ENCODE measurements around the gene LNX1. TPM values are rescaled to one million over a fixed set of nuclear protein-coding genes. Genes with fewer than 3 reads are reported as not detected.
"Not testable (repeated sequence)": the region's sequence is repeated elsewhere in the genome, so short reads cannot be mapped to it uniquely, and the experiment has no call there.

Gene LNX1
- total RNA-seq, 1 experiment from 2014 or later = 10.1 TPM

DNA sequence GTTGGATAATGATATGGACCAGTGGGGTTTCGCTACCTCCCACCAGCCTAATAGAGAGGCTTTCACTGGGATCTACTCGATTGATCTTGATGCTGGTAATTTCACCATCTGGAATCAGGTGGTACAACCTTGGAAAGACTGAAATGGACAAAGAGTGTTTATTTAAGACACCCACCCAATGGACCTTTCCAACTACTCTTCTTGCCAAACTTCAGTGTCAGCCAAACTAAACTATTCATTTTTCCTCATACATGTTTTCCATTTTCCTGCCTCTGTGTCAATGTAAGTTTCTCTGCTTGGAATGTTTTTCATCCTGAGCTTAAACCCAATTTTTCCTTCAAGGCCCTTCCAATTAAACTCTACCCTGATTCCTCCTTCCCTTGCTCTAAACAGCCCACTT, 92.6 kb downstream of the LNX1 start:
- no peak for DNase-seq (ENCODE audit: low spot score)

DNA sequence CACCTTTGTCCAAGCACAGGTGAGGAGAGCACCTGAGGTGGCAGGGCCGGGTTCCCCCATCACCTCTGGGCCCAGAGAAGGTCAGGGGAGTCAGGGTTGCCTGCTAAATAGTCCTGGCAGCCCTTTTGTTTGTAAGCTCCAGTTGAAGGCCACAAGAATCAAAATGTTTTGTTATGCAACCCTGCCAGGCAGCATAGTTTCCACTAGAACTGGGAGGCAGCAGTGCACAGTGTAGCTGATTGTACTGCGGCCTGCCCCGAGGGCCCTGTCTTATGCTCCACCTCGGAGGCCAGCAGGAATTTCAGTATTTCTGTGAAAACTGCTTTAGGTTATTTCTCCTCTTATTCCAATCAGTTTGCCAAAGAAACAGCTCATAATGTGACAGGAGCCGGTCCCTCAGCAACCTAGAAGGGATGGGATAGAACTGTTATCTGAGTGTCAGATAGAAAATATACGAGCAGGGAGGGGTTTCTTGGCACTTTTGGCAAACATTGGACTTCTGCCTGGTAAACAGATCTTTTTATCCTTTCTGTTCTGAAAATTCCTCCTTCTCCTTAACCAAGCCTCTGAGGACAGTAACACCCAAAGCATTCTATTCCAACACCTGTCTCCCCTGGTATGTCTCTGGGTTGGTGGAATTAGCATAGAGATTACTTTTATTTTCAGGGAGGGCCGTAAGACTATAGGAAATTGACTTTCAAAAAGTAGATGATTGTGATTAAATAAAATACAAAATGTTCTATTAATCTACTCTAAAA, 93.6 kb downstream of the LNX1 start:
- DNase-seq (ENCODE audit: low spot score) = no peak

DNA sequence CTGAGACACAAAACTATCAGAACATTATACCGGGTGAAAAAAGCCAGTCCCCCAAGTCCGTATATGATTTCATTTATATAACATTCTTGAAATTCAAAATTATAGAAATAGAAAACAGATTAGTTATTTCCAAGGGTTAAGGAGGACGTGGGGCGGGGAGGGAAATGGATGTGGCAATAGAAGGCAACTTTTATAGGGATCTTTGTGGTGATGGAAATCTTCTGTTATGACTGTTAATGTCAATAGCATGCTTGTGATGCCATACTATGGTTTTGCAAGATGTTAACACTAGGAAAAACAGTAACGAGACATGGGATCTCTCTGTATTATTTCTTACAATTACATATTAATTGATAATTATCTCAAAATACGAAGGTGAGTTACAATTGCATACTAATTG, 96.4 kb downstream of the LNX1 start:
- DNase-seq (ENCODE audit: low spot score) = no peak

DNA sequence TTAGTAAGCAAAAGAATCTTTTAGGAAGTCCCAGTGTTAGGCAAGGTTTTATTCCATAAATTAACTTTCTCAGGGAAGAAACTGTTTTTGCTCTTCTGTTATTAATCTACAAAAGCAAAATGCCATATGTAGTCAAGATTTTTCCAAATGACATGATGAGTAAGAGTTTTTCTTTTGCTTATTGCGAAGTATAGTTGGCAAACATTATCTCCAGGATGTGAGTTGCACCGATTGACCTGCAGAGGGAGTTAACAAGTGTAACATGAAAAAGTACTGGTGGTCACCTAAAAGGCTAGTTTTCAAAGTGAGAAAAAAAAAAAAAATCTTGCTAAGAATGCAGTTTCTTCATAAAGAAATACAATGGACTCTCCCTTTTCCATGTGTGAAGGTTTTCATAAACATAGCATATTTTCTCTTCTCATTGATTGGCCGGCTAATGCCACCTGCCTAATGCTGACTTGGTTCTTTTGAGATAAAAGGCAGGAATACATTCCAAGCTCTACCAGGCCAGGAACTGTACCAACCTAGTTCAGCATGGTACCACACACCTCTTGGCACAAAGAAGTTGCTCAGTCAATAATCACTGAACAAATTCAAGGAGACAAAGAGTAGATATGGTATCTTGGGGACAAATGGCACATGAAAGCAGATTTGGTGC, 100.2 kb downstream of the LNX1 start:
- peak; percentile 60 for DNase-seq (ENCODE audit: low spot score)

DNA sequence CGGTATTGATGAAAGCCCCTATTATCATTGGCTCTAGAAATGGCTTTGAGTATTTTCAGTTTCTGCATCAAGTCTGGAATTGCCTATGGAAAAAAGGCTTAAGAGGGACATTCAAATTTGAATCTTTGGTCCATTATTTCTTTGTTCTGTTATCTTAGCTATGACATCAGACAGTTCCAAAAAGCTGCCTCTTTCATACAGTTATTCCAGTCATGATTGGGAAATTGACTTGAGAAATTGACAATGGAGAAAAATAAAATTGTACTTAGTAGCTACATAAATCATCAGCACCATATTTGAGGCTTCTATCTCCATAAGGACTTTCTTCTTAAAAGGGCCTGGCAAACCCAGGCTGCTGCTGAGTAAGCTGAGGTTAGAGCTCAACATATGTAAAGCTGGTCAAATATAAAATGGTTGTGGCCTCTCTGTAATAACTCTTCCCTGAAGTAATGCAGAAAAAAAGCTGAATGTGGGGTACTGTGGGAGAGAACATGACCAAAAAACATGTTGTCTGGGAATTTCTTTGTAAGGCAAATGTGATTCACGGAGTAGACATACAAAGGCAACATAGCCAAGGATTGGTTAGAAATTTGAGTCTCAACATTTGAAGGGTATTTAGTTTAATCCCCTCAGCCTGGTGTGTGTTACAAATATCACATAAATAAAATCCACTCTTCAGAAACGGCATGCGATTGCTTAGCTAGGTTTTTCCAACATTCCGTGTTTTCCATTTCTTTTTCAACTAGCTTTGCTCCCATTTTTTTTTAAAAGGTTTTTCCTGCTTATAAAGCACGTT, 100.9 kb downstream of the LNX1 start:
- no peak for DNase-seq (ENCODE audit: low spot score)

- no peak for DNase-seq (ENCODE audit: low spot score)
Measured at GRCh38 chr4:53489279-53489889, 101.9 kb downstream of the LNX1 start.

DNA sequence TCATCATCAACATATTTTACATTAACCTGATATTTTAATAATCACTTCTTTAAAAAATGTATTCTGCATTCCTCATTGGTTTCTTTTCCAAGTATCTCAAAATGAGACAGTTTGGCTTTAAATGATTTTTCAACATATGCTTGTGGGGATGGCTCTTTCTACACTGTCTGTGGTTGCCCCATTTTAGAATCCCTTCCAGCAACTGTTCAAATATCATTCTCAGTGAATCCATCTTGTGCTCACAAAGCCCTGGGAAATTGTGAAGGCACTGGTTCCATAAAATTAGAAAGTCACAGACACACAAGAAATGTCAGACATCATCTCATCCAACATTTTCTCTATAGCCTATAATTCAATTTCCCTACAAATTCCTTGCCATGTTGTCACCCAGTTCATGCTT, 103.5 kb downstream of the LNX1 start:
- DNase-seq (ENCODE audit: low spot score) = no peak

GRCh38 chr4:53485658-53486040, 105.6 kb downstream of the LNX1 start:
- DNase-seq (ENCODE audit: low spot score) = no peak

DNA sequence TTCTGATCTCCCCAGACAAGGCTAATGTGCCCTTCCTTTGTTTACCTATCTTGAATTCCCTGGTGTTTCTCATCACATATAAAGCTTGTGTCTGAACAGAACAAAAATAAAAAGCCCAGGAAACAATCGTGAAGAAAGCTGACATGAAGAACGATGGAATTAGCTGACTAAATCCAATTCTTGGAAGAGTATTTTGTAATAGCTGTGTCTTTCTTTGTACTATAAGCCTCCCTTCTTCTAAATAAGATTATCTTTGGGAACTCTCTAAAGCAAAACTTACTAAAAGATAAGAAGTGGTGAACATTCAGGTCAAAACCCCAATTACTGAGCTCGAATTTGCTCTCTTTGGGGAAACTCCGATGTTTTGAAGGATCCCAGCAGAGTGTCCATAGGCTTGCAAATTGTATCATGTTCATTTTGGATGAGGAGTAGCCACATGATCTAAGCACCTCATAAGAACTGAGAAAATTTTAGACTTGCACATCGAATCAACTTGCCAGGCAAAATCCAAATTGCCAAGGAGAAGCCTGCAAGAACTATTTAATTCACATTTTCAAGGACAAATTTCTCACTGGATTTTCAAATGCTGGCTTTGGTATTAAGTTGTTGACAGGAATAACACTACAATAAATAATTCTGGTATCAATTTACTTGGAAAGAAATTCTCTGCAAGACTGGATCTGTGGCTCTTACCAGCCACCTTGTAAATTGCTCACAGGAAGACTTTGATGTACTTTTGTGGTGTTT, 106.2 kb downstream of the LNX1 start:
- DNase-seq (ENCODE audit: low spot score) = no peak

- DNase-seq (ENCODE audit: low spot score) = no peak
Measured at GRCh38 chr4:53483250-53483649, 108.0 kb downstream of the LNX1 start.

DNA sequence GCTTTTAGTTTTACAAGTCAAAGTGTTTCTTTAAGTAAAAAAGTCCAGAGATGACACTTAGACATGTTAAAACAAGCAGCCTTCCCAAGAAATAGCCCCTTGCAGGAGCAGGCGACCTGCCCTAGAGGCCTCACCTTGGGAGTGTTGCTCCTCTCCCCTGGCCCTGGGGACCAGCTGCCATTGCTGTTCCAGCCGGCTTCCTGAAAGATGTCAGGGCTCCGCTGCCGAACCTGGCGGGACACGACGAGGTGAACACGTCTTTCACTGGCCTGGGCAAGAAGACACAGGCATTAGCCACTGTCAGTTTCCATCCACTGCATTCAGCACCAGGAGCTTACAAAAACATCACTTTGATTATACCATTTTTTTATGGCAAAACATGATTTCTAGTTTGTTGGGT, 109.7 kb downstream of the LNX1 start:
- no peak for DNase-seq (ENCODE audit: low spot score)

DNA sequence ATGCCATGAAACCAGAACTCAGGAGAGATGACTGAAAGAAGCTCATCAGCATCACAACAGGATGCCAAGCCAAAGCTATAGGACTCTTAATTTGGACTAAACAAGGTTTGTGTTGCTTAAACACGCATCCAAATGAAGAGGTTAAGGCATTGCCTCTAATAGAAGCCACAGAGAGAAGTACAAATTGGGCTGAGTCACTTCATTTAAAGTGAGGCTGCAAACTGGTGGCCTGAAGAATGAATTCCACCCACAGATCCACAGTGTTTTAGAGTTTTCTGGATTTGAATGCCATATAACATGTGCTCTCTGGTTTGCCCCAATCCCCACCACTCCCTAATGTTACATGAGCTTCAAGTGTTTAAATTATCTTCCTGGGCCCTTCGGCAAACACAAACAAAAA, 110.4 kb downstream of the LNX1 start:
- no peak for DNase-seq (ENCODE audit: low spot score)

GRCh38 chr4:53479736-53480525, 111.4 kb downstream of the LNX1 start:
- no peak for DNase-seq (ENCODE audit: low spot score)

- no peak for DNase-seq (ENCODE audit: low spot score)
Measured at GRCh38 chr4:53478671-53479456, 112.4 kb downstream of the LNX1 start.

GRCh38 chr4:53477636-53478035, 113.7 kb downstream of the LNX1 start:
- DNase-seq (ENCODE audit: low spot score) = no peak

GRCh38 chr4:53477038-53477565, 114.2 kb downstream of the LNX1 start:
- DNase-seq (ENCODE audit: low spot score) = no peak

DNA sequence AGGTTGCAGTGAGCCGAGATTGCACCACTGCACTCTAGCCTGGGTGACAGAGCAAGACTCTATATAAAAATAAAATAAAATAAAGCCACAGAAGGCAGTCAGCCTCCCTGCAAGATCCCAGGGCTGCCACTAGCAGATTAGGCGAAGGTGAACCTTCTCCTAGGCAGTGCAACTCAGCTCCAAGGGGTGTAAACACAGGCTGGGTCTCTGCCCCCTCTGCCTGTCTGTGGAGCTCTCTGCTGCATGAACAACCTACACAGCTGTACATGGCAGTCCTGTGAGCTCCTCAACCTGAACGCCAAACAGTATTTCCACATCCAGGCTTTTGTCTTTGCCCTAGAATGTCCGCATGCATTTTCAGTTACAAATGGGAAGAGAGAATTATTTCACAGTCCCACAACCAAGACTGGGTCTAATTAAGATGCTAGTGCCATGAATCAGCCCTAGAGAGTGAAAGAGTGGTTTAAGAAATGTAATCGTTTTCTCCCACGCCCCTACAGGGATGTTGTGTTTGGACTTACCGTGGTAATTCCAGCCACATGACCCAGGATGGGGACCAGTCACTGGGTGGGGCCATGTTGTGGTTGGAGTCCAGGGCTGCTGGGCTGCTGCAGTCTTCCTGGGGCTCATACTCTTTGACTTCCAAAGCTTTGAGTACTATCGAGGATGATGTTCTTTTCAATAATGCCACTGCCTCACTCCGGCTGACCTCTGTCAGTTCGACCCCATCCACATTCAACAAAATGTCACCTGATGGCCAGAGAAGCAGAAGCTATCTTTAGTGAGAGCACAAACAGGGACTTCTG, 114.9 kb downstream of the LNX1 start:
- no peak for DNase-seq (ENCODE audit: low spot score)

GRCh38 chr4:53466576-53466975, 124.7 kb downstream of the LNX1 start:
- DNase-seq (ENCODE audit: low spot score) = not testable (repeated sequence)

DNA sequence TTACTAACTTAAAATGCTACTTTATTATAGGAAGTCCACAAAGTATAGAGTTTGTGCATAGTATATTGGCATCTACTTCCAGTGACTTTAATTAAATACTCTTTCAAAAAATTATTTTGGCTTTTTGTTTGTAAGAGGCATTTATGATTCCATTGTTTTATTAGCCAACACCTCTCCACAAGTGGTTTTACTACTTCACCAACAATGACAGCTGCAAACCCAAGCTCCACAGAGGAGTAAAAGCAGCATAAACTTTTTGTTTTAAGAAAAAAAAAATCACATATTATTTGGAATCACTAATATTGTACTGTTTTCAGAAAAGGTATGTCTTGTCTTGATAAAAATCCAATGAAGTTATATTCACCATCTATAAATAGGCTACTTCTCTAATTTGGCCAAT, 125.4 kb downstream of the LNX1 start:
- DNase-seq (ENCODE audit: low spot score) = no peak

Measured in HT-29 (cell line).